ENCODE data around the gene MCRIP2. TPM values are rescaled to one million over a fixed set of nuclear protein-coding genes. Genes with fewer than 3 reads are reported as not detected.

The MCRIP2 gene
- total RNA-seq, 4 donors from 2014 or later = 19.2 to 60.7 (median 39.7) TPM

GRCh38 chr16:674968-675883 lies 33.6 kb downstream of the MCRIP2 start, which contains the start of gene RHBDL1:
Gene RHBDL1, plus strand, starts transcription at chr16:675671. Its CDS starts 120 bp downstream, at chr16:675791.
- TF ChIP-seq CTCF (IDR thresholded peaks at IDR 0.05; ENCODE audit: low read depth) = no peak

- TF ChIP-seq CTCF (IDR thresholded peaks at IDR 0.05; ENCODE audit: low read depth) = no peak
These were observed 34.4 kb downstream of the MCRIP2 start for GRCh38 chr16:675884-676564.

- TF ChIP-seq CTCF (IDR thresholded peaks at IDR 0.05; ENCODE audit: low read depth) = no peak
These were observed 34.9 kb downstream of the MCRIP2 start for GRCh38 chr16:676565-676902.

- TF ChIP-seq CTCF (IDR thresholded peaks at IDR 0.05; ENCODE audit: low read depth) = no peak
These were observed 35.3 kb downstream of the MCRIP2 start for GRCh38 chr16:676913-677312.

- no peak for TF ChIP-seq CTCF (IDR thresholded peaks at IDR 0.05; ENCODE audit: low read depth)
These were observed 35.9 kb downstream of the MCRIP2 start for GRCh38 chr16:677316-678190.

- no peak for TF ChIP-seq CTCF (IDR thresholded peaks at IDR 0.05; ENCODE audit: low read depth)
These were observed 36.7 kb downstream of the MCRIP2 start for GRCh38 chr16:678209-678857.

Data from subcutaneous adipose tissue (tissue), 4 donors.